Panc1 (cell line): ENCODE measurements around the gene PAFAH1B1. TPM values are rescaled to one million over a fixed set of nuclear protein-coding genes. Genes with fewer than 3 reads are reported as not detected.

Experiments used
- ATAC-seq: fragments of 200-7000 bp; cut with Tn5 transposase; 2 replicates; pipeline ENCODE4 v1.9.1; 2020; ENCODE audit warnings: mild to moderate bottlenecking, moderate library complexity
- BruUV-seq: library from RNA; stranded (reverse); fragments of 400-500 nt; replicated peaks from 2 replicates; lab custom pipeline; 2021; lab: Mats Ljungman, UMichigan
- CTCF ChIA-PET: fragments of 300-600 bp; sonication (Branson Sonifier 250); formaldehyde crosslinking; loops from one replicate; lab custom pipeline; 2022; ENCODE audit warnings: antibody characterized with exemption; lab: Charles Lee
- POLR2A ChIA-PET: fragments of 300-600 bp; sonication (Branson Sonifier 250); formaldehyde crosslinking; loops from one replicate; lab custom pipeline; 2022; ENCODE audit warnings: antibody characterized with exemption; lab: Charles Lee
- DNase-seq: peaks from one replicate; pipeline ENCODE4 v3.0.0-alpha.2; 2010; ENCODE audit warnings: low read depth, low spot score
- H3K27ac ChIP-seq: 2 replicates; pipeline ENCODE4 v1.5.1; 2011; ENCODE audit warnings: mild to moderate bottlenecking, low read length, inconsistent platforms
- H3K27me3 ChIP-seq: fragments of 200-500 bp; sonication (Bioruptor generic); 2 replicates; pipeline ENCODE4 v1.6.0; 2014; ENCODE audit warnings: low read length, inconsistent platforms; ENCODE audit not compliant: control insufficient read depth, insufficient read depth
- H3K36me3 ChIP-seq: fragments of 200-500 bp; sonication (Bioruptor generic); 2 replicates; pipeline ENCODE4 v1.5.1; 2014; ENCODE audit warnings: inconsistent platforms, mild to moderate bottlenecking, low read length, moderate library complexity; ENCODE audit not compliant: control insufficient read depth, insufficient read depth
- H3K4me1 ChIP-seq: 2 replicates; pipeline ENCODE4 v1.5.1; 2011; ENCODE audit warnings: inconsistent platforms, mild to moderate bottlenecking, low read length, moderate library complexity; ENCODE audit not compliant: control insufficient read depth, insufficient read depth
- H3K4me3 ChIP-seq, 2 experiments: 2 replicates each; pipeline ENCODE4 v1.5.1; 2011 to 2012; ENCODE audit warnings: low read depth in 2 of 2, low read length in 2 of 2, mild to moderate bottlenecking in 2 of 2, inconsistent platforms in 1 of 2, moderate library complexity in 1 of 2
- H3K9me3 ChIP-seq: fragments of 200-500 bp; sonication (Bioruptor generic); 2 replicates; pipeline ENCODE4 v1.5.1; 2014; ENCODE audit warnings: low read depth, mild to moderate bottlenecking, inconsistent platforms, low read length, moderate library complexity; ENCODE audit not compliant: control insufficient read depth, insufficient read depth
- POLR2AphosphoS5 ChIP-seq: IDR thresholded peaks from 2 replicates; pipeline ENCODE4 v1.6.1; 2012; ENCODE audit warnings: mild to moderate bottlenecking, low read depth, low read length, moderate library complexity
- REST ChIP-seq, 2 experiments: IDR thresholded peaks; 2 replicates each; pipeline ENCODE4 v1.6.1; 2011 to 2012; ENCODE audit warnings: low read depth in 2 of 2, control low read depth in 1 of 2, low read length in 1 of 2, mild to moderate bottlenecking in 1 of 2, moderate library complexity in 1 of 2; ENCODE audit not compliant: insufficient read depth in 1 of 2
- SIN3A ChIP-seq: IDR thresholded peaks from 2 replicates; pipeline ENCODE4 v1.6.1; 2012; ENCODE audit warnings: low read depth, mild to moderate bottlenecking, low read length, moderate library complexity, borderline replicate concordance; ENCODE audit not compliant: insufficient read depth
- TCF7L2 ChIP-seq: IDR thresholded peaks from 2 replicates; pipeline ENCODE4 v1.6.1; 2011; ENCODE audit warnings: mild to moderate bottlenecking, low read depth, low read length, inconsistent platforms
- in situ Hi-C: cut with HindIII; loops from 2 replicates; pipeline ENCODE4 v1.10.0; 2016; ENCODE audit warnings: low sequenced_read_pairs, low pct_unique_long_range_greater_than_20kb
- intact Hi-C: fragments of 100-400 bp; cut with micrococcal nuclease; formaldehyde crosslinking; loops from one replicate; pipeline ENCODE4 v1.10.0; 2022; ENCODE audit not compliant: unreplicated experiment
- total RNA-seq: library from RNA; stranded (reverse); gene quantifications from one replicate; pipeline ENCODE4 v1.2.1, GENCODE V29; 2021; ENCODE audit not compliant: unreplicated experiment
- TF ChIP-seq, protein P1 (sequence below): fragments of 450-650 bp; IDR thresholded peaks from 2 replicates; pipeline ENCODE4 v1.5.1; 2017; ENCODE audit warnings: mild to moderate bottlenecking

The PAFAH1B1 gene
- total RNA-seq, 1 experiment from 2014 or later: 120 TPM

DNA sequence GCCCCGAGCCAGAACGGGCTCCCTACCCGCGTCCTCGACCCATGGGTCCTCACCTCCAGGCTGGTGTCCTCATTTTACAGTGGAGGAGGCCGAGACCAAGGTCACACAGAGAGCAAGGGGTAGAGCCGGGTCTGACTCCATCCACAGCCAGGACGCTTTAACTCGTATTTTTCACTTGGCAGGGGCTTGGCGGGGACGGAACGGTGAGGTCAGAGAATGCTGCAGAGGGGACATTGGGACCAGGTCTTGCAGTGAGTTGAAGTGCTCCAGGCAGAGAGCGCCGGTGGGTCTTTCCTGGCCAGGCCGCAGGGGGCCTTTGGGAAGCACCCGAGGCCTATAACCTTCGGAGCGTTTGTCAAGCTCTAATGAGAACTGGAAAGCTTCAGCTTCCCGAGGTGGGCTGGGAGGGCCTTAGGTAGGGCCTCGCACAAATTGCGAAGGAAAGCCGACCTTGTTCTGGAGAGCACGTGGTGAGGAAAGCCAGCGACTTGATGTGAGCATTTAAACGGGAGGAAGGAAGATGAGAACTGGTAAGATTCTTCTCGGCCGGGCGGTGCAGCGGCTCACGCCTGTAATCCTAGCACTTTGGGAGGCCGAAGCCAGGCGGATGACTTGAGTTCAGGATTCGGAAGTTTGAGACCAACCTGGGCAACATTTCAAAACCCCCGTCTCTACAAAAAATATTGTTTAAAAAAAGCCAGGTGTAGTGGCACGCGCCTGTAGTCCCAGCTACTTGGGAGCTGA, 119.0 kb downstream of the PAFAH1B1 start:
- intact Hi-C loops (no loop called here), in situ Hi-C loops (no loop called here)
- TF ChIP-seq REST (IDR thresholded peaks at IDR 0.05; ENCODE audit: insufficient read depth in 1 of 2, low read depth in 2 of 2, low read length in 1 of 2) (no peak), SIN3A (no peak), POLR2AphosphoS5 (no peak), TCF7L2 (no peak)
- TF ChIP-seq, protein P1, sequence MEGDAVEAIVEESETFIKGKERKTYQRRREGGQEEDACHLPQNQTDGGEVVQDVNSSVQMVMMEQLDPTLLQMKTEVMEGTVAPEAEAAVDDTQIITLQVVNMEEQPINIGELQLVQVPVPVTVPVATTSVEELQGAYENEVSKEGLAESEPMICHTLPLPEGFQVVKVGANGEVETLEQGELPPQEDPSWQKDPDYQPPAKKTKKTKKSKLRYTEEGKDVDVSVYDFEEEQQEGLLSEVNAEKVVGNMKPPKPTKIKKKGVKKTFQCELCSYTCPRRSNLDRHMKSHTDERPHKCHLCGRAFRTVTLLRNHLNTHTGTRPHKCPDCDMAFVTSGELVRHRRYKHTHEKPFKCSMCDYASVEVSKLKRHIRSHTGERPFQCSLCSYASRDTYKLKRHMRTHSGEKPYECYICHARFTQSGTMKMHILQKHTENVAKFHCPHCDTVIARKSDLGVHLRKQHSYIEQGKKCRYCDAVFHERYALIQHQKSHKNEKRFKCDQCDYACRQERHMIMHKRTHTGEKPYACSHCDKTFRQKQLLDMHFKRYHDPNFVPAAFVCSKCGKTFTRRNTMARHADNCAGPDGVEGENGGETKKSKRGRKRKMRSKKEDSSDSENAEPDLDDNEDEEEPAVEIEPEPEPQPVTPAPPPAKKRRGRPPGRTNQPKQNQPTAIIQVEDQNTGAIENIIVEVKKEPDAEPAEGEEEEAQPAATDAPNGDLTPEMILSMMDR: no peak
- no peaks in the 10 kb centered on the region; the same call in 1 of the 2 replicates for H3K36me3 ChIP-seq
- peaks cover 24% of the 10 kb centered on the region for H3K4me1 ChIP-seq
- peak overlapping the region; percentile 92 for H3K27ac ChIP-seq
- ATAC-seq: peak; percentile 9; the same call in 1 of the 2 replicates
- BruUV-seq: TSS peak; percentile 95
- DNase-seq: no peak
- H3K9me3 ChIP-seq: no peaks in the 10 kb centered on the region
- ChIA-PET POLR2A (interaction anchor here (0.6 kb wide), 1 partner anchor 228 kb away, joined by 3 read pairs; no protein-coding TSS in a partner anchor), CTCF (interaction anchor here (0.7 kb wide), 1 partner anchor 301 kb away, joined by 13 read pairs; no protein-coding TSS in a partner anchor)
- peak overlapping the region; percentile 69 to 82 for H3K4me3 ChIP-seq
- no peaks in the 10 kb centered on the region for H3K27me3 ChIP-seq

GRCh38 chr17:2713881-2714280, 120.4 kb downstream of the PAFAH1B1 start:
- DNase-seq (no peak), ATAC-seq (no peak)
- Histone ChIP-seq H3K27me3 (no peaks in the 10 kb centered on the region), H3K4me1 (peaks cover 11% of the 10 kb centered on the region), H3K4me3 (no peak overlapping the region), H3K27ac (no peak overlapping the region), H3K36me3 (no peaks in the 10 kb centered on the region; the same call in 1 of the 2 replicates), H3K9me3 (no peaks in the 10 kb centered on the region)
- no TSS peak for BruUV-seq
- no peak for TF ChIP-seq TCF7L2
- TF ChIP-seq, protein P1: no peak
- TF ChIP-seq POLR2AphosphoS5: no peak
- no peak for TF ChIP-seq REST (IDR thresholded peaks at IDR 0.05; ENCODE audit: insufficient read depth in 1 of 2, low read depth in 2 of 2, low read length in 1 of 2)
- in situ Hi-C loops (no loop called here), intact Hi-C loops (no loop called here)
- CTCF ChIA-PET: no interaction called here
- POLR2A ChIA-PET: no interaction called here
